ENCODE results near the gene KPNA1.

Gene KPNA1

GRCh38 chr3:122415104-122415744 is 99.5 kb downstream of the KPNA1 start:
- no peaks in the 10 kb centered on the region for H3K27me3 ChIP-seq (ENCODE audit: control insufficient read depth, insufficient read depth, low read length)
- peaks cover 25% of the 10 kb centered on the region for H3K36me3 ChIP-seq (ENCODE audit: control insufficient read depth, insufficient read depth, low read length)
- peaks cover 9% of the 10 kb centered on the region for H3K4me1 ChIP-seq (ENCODE audit: control insufficient read depth, insufficient read depth, low read length)
- H3K9me3 ChIP-seq (ENCODE audit: control insufficient read depth, insufficient read depth, low read length): no peaks in the 10 kb centered on the region
- peak overlapping the region; percentile 95 for H3K27ac ChIP-seq (ENCODE audit: low read depth, low read length)
- peak overlapping the region; percentile 28; the same call in 1 of the 2 replicates for H3K9ac ChIP-seq (ENCODE audit: low read depth, low read length)
- peak overlapping the region; percentile 90 for H3K4me3 ChIP-seq (ENCODE audit: low read depth, low read length)

GRCh38 chr3:122414391-122414790 is 100.3 kb downstream of the KPNA1 start:
- Histone ChIP-seq H3K27me3 (ENCODE audit: control insufficient read depth, insufficient read depth, low read length) (no peaks in the 10 kb centered on the region), H3K9me3 (ENCODE audit: control insufficient read depth, insufficient read depth, low read length) (no peaks in the 10 kb centered on the region), H3K36me3 (ENCODE audit: control insufficient read depth, insufficient read depth, low read length) (peaks cover 33% of the 10 kb centered on the region), H3K9ac (ENCODE audit: low read depth, low read length) (no peak overlapping the region), H3K4me1 (ENCODE audit: control insufficient read depth, insufficient read depth, low read length) (peaks cover 9% of the 10 kb centered on the region), H3K4me3 (ENCODE audit: low read depth, low read length) (no peak overlapping the region), H3K27ac (ENCODE audit: low read depth, low read length) (no peak overlapping the region)

- Histone ChIP-seq H3K27ac (ENCODE audit: low read depth, low read length) (no peak overlapping the region), H3K4me3 (ENCODE audit: low read depth, low read length) (no peak overlapping the region), H3K4me1 (ENCODE audit: control insufficient read depth, insufficient read depth, low read length) (peaks cover 4% of the 10 kb centered on the region), H3K9me3 (ENCODE audit: control insufficient read depth, insufficient read depth, low read length) (no peaks in the 10 kb centered on the region), H3K9ac (ENCODE audit: low read depth, low read length) (no peak overlapping the region), H3K27me3 (ENCODE audit: control insufficient read depth, insufficient read depth, low read length) (no peaks in the 10 kb centered on the region), H3K36me3 (ENCODE audit: control insufficient read depth, insufficient read depth, low read length) (peaks cover 62% of the 10 kb centered on the region)
These were observed 104.1 kb downstream of the KPNA1 start for GRCh38 chr3:122410639-122411038.

DNA sequence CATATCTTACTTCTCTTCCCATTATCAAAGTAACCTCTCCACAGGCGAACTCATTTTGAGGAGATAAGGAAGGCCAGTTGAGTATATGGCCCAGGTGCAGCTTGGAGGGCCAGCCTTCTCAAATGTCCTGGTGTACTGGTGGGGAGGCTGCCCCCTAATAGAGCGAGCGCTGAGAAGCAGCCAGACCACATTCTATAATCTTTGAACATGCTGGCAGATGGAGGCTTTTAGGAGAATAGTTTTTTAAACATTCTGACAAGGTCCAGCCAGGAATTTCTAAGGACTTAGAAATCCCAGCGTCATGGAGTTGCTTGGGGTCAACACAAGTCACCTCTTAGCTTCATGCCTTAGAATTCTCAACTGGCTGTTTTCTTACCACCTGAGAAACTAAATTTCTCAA is 104.6 kb downstream of the KPNA1 start:
- Histone ChIP-seq H3K9me3 (ENCODE audit: control insufficient read depth, insufficient read depth, low read length) (no peaks in the 10 kb centered on the region), H3K9ac (ENCODE audit: low read depth, low read length) (no peak overlapping the region), H3K27me3 (ENCODE audit: control insufficient read depth, insufficient read depth, low read length) (no peaks in the 10 kb centered on the region), H3K4me1 (ENCODE audit: control insufficient read depth, insufficient read depth, low read length) (peaks cover 3% of the 10 kb centered on the region), H3K27ac (ENCODE audit: low read depth, low read length) (no peak overlapping the region), H3K4me3 (ENCODE audit: low read depth, low read length) (no peak overlapping the region), H3K36me3 (ENCODE audit: control insufficient read depth, insufficient read depth, low read length) (peaks cover 66% of the 10 kb centered on the region)

DNA sequence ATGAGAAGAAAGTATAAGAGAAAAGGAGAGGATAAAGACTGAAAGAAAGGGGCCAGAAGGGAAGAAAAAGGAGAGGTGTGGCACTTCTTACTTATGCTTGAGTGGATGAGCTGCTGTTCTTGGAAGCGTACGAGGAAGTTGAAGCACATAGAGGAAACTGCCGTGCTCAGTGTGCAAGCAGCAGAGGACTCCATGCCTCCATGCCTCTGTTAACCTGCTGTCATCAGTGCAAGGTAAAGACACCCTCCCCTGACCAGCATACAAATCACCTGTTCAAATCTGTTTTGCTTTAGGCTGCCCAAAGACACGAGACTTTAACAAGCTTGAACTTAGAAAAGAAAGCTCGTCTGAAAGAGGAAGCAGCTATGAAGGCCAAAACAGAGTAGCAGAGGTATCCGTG is 105.3 kb downstream of the KPNA1 start:
- Histone ChIP-seq H3K4me3 (ENCODE audit: low read depth, low read length) (no peak overlapping the region), H3K36me3 (ENCODE audit: control insufficient read depth, insufficient read depth, low read length) (peaks cover 72% of the 10 kb centered on the region), H3K9ac (ENCODE audit: low read depth, low read length) (no peak overlapping the region), H3K27me3 (ENCODE audit: control insufficient read depth, insufficient read depth, low read length) (no peaks in the 10 kb centered on the region), H3K9me3 (ENCODE audit: control insufficient read depth, insufficient read depth, low read length) (no peaks in the 10 kb centered on the region), H3K4me1 (ENCODE audit: control insufficient read depth, insufficient read depth, low read length) (no peaks in the 10 kb centered on the region), H3K27ac (ENCODE audit: low read depth, low read length) (no peak overlapping the region)

- no peak overlapping the region for H3K4me3 ChIP-seq (ENCODE audit: low read depth, low read length)
- no peaks in the 10 kb centered on the region for H3K27me3 ChIP-seq (ENCODE audit: control insufficient read depth, insufficient read depth, low read length)
- H3K36me3 ChIP-seq (ENCODE audit: control insufficient read depth, insufficient read depth, low read length): peaks cover 83% of the 10 kb centered on the region
- H3K27ac ChIP-seq (ENCODE audit: low read depth, low read length): no peak overlapping the region
- H3K9ac ChIP-seq (ENCODE audit: low read depth, low read length): no peak overlapping the region
- no peaks in the 10 kb centered on the region for H3K9me3 ChIP-seq (ENCODE audit: control insufficient read depth, insufficient read depth, low read length)
- no peaks in the 10 kb centered on the region for H3K4me1 ChIP-seq (ENCODE audit: control insufficient read depth, insufficient read depth, low read length)
These were observed 106.8 kb downstream of the KPNA1 start for GRCh38 chr3:122407946-122408345.

DNA sequence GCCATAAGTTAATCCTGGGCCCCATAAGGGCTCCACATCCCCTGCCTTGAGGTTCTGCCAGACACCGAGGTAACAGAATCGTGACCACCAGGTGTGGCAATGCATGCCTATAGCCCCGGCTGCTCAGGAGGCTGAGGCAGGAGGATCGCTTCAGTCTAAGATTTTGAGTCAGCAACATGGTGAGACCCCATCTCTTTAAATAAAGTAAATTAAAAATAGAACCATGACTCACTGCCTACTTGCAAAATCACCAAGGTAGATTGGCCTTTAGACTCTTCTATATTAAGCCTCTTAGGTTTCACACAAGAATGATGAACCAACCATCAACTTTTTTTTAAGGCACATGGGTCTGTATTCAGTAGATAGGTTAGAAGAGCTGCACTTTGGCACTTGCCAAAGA is 108.5 kb downstream of the KPNA1 start:
- no peaks in the 10 kb centered on the region for H3K4me1 ChIP-seq (ENCODE audit: control insufficient read depth, insufficient read depth, low read length)
- peaks cover 75% of the 10 kb centered on the region for H3K36me3 ChIP-seq (ENCODE audit: control insufficient read depth, insufficient read depth, low read length)
- no peak overlapping the region for H3K9ac ChIP-seq (ENCODE audit: low read depth, low read length)
- H3K27ac ChIP-seq (ENCODE audit: low read depth, low read length): no peak overlapping the region
- H3K4me3 ChIP-seq (ENCODE audit: low read depth, low read length): no peak overlapping the region
- no peaks in the 10 kb centered on the region for H3K27me3 ChIP-seq (ENCODE audit: control insufficient read depth, insufficient read depth, low read length)
- H3K9me3 ChIP-seq (ENCODE audit: control insufficient read depth, insufficient read depth, low read length): no peaks in the 10 kb centered on the region

DNA sequence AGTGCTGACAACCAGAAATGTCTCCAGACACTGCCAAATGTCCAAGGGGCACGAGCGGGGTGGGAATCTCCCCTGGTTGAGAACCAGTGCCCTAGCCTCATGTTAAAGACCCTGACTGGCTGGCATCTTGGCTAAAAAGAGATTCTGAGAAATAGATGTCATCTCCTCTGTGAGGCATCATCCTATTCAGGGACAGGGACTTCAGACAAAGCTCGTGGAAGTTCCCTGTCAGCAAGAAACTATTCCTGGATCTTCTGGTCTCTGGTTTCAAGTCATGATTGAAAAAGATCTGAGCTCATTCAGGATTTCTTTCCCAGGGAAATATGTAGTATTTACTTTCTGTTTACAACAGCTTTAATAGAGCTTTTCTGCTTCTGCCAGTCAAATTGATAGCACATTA is 109.7 kb downstream of the KPNA1 start:
- Histone ChIP-seq H3K36me3 (ENCODE audit: control insufficient read depth, insufficient read depth, low read length) (peaks cover 63% of the 10 kb centered on the region), H3K27me3 (ENCODE audit: control insufficient read depth, insufficient read depth, low read length) (no peaks in the 10 kb centered on the region), H3K9me3 (ENCODE audit: control insufficient read depth, insufficient read depth, low read length) (no peaks in the 10 kb centered on the region), H3K27ac (ENCODE audit: low read depth, low read length) (no peak overlapping the region), H3K4me1 (ENCODE audit: control insufficient read depth, insufficient read depth, low read length) (no peaks in the 10 kb centered on the region), H3K4me3 (ENCODE audit: low read depth, low read length) (no peak overlapping the region), H3K9ac (ENCODE audit: low read depth, low read length) (no peak overlapping the region)

DNA sequence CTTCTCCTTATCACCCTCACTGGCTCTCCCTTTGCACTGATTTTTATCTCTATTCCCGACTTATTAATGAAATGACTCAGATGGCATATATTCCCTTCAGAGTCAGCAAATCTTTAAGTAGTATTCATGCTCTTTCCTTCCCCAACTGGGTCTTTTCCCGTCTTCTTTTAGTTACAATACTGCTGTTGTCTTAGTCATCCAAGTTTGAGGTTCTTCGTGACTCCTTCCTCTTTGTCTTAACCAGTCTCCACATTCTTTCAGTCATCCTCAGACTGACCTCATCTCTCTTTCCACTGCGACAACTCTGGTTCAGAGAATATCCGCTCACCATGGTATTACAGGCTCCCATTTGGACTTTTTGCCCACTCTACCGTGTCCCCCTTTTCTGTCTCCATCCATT is 111.2 kb downstream of the KPNA1 start:
- Histone ChIP-seq H3K4me1 (ENCODE audit: control insufficient read depth, insufficient read depth, low read length) (no peaks in the 10 kb centered on the region), H3K9me3 (ENCODE audit: control insufficient read depth, insufficient read depth, low read length) (no peaks in the 10 kb centered on the region), H3K27me3 (ENCODE audit: control insufficient read depth, insufficient read depth, low read length) (no peaks in the 10 kb centered on the region), H3K9ac (ENCODE audit: low read depth, low read length) (no peak overlapping the region), H3K27ac (ENCODE audit: low read depth, low read length) (no peak overlapping the region), H3K4me3 (ENCODE audit: low read depth, low read length) (no peak overlapping the region), H3K36me3 (ENCODE audit: control insufficient read depth, insufficient read depth, low read length) (peaks cover 50% of the 10 kb centered on the region)

GRCh38 chr3:122398920-122399319 is 115.8 kb downstream of the KPNA1 start:
- Histone ChIP-seq H3K4me1 (ENCODE audit: control insufficient read depth, insufficient read depth, low read length) (no peaks in the 10 kb centered on the region), H3K9ac (ENCODE audit: low read depth, low read length) (no peak overlapping the region), H3K9me3 (ENCODE audit: control insufficient read depth, insufficient read depth, low read length) (no peaks in the 10 kb centered on the region), H3K27ac (ENCODE audit: low read depth, low read length) (no peak overlapping the region), H3K36me3 (ENCODE audit: control insufficient read depth, insufficient read depth, low read length) (peaks cover 17% of the 10 kb centered on the region), H3K27me3 (ENCODE audit: control insufficient read depth, insufficient read depth, low read length) (no peaks in the 10 kb centered on the region), H3K4me3 (ENCODE audit: low read depth, low read length) (no peak overlapping the region)

DNA sequence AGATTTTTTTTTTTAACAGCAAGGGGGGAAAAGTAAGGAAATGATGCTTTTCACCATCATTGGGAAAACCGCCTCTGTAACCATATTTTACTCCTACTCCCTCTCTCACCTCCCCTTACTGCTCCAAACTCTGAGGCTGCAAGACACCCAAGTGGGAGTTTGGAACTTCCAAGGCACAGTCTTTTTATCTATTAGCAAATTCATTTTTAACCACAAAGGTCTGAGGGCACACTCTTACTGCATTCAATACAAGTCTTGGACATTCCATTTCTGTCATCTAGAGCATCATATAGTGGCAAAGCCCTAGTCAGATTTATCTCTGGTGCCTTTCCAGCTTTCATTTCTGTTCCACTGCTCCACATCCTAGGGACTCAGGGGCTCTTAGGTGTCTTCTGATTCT is 117.5 kb downstream of the KPNA1 start:
- H3K27ac ChIP-seq (ENCODE audit: low read depth, low read length): no peak overlapping the region
- no peaks in the 10 kb centered on the region for H3K9me3 ChIP-seq (ENCODE audit: control insufficient read depth, insufficient read depth, low read length)
- H3K36me3 ChIP-seq (ENCODE audit: control insufficient read depth, insufficient read depth, low read length): peaks cover 9% of the 10 kb centered on the region; the same call in 1 of the 2 replicates
- H3K27me3 ChIP-seq (ENCODE audit: control insufficient read depth, insufficient read depth, low read length): no peaks in the 10 kb centered on the region
- H3K4me1 ChIP-seq (ENCODE audit: control insufficient read depth, insufficient read depth, low read length): 0 out of 2 replicates have a peak, but pooled peaks cover 3% of the 10 kb centered on the region
- H3K4me3 ChIP-seq (ENCODE audit: low read depth, low read length): no peak overlapping the region
- no peak overlapping the region for H3K9ac ChIP-seq (ENCODE audit: low read depth, low read length)

All from HUES48 (cell line).